AG09309 (cell line): Measurements from ENCODE around the gene MAML2.

Experiments
- DNase-seq: peaks from one replicate; pipeline ENCODE4 v3.0.0-alpha.2; 2010; ENCODE audit warnings: low read depth
- H3K4me3 ChIP-seq: 2 replicates; pipeline ENCODE4 v1.5.1; 2011; ENCODE audit warnings: mild to moderate bottlenecking, low read depth, low read length, moderate library complexity; ENCODE audit not compliant: control insufficient read depth
- TF ChIP-seq, protein P1 (sequence below): IDR thresholded peaks from 2 replicates; pipeline ENCODE4 v1.5.1; 2011; ENCODE audit warnings: mild to moderate bottlenecking, low read depth, low read length, inconsistent platforms; ENCODE audit not compliant: insufficient read depth, control insufficient read depth; ENCODE audit errors: missing control alignments

Gene MAML2

DNA sequence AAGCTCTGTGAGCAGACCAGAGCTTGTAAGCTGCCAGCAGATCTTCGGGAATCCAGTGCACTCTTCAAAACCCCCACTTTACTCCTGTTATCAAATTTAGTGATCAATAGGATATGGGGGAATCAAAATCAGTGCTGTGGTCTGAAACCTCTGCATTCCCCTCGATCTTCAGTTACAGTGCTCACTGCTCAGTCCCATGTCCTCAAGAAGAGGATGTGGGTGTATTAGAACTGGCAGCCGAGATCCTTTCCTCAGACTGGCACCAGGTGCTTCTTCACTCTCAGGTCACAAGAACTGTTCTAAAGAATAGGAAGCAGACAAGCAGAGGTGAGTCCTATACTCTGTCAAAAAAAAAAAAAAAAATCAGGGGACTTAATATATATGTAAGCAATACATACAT lies 15.3 kb upstream of the MAML2 start:
- TF ChIP-seq, protein P1, sequence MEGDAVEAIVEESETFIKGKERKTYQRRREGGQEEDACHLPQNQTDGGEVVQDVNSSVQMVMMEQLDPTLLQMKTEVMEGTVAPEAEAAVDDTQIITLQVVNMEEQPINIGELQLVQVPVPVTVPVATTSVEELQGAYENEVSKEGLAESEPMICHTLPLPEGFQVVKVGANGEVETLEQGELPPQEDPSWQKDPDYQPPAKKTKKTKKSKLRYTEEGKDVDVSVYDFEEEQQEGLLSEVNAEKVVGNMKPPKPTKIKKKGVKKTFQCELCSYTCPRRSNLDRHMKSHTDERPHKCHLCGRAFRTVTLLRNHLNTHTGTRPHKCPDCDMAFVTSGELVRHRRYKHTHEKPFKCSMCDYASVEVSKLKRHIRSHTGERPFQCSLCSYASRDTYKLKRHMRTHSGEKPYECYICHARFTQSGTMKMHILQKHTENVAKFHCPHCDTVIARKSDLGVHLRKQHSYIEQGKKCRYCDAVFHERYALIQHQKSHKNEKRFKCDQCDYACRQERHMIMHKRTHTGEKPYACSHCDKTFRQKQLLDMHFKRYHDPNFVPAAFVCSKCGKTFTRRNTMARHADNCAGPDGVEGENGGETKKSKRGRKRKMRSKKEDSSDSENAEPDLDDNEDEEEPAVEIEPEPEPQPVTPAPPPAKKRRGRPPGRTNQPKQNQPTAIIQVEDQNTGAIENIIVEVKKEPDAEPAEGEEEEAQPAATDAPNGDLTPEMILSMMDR, result no peak
- DNase-seq, result no peak
- H3K4me3 ChIP-seq, result no peak overlapping the region

DNA sequence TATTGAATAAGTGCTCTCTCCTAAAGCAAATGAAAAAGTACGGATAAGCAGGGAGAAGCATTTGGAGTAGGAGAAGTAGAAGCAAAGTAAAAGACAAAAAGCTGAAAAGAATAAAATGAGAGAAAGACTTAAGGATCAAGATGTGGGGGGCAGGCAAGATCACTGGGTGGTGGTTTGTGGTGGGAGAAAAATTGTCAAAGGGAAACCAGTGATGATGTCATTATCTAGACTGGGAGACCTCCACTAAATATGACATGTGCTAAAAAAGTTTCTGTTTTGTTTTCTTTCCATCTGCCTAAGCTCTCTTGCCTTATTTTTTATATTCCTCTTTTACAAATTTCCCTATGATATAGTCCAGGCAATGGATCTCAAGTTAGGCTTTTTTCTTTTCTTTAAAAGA lies 14.8 kb upstream of the MAML2 start:
- no peak for DNase-seq
- H3K4me3 ChIP-seq, result no peak overlapping the region
- TF ChIP-seq, protein P1, result no peak

DNA sequence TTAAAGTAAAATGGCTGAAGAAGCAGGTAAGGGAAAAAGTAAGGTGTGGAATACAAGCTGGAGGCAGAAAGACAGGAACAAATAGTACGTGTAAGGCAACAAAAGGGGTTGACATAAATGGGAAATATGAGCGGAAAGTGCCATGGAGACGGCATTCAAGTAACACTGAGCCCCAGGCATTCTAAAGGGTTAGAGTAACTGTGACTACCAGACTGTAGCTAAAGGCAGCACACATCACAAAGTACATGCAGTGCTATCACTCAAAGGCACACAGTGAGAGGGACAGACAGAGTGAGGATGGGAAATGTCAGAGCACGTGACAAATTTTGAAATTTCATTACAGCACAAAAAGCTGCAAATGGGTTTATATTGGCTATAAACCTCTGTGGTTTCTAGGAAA lies 13.9 kb upstream of the MAML2 start:
- no peak for DNase-seq
- TF ChIP-seq, protein P1, result no peak
- H3K4me3 ChIP-seq, result no peak overlapping the region

DNA sequence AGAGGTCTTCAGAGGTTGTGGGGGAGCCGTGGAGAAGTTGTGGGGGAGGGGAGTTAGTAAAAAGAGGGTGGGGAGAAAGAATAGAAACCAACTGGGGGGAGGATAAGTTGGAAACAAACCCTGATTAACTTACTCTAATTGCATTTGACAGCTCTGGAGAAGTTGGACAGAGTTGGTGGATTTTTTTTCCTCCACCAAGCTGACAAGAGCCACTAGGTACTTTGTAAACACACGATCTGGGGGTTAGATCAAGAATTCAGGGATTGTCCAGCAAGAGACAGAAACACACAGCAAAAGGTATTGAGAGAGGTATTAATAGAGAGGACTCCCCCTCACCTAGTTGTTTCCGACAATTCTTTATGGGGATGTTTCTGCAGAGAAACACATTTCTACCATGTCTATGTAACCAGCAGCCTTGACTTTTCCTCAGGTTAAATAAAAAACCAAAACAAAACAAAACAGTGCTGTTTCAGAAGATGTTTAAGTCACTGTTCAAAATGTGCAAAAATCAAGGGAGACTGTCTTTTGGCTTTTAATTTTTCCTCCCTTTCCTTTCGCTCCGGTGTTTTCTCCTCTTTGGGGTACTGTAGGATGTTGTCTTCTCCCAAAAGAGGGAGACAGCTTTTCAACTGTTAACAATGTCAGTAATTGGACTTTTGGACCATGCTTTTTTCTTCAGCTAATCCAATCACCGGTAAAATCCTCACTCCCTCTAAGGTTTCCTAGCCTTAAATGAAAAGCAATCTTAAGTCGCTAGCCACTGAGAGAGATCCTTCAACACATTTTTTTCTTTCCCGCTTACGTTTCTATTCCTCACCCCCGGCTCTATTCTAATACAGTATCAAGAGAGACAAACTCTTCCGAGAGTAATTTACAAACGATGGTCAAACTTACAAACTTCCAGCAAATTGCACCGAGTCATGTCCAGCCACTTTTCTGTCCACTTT lies 708 bp downstream of the MAML2 start:
- TF ChIP-seq, protein P1, result no peak
- no peak for DNase-seq
- peak overlapping the region; percentile 49 for H3K4me3 ChIP-seq

DNA sequence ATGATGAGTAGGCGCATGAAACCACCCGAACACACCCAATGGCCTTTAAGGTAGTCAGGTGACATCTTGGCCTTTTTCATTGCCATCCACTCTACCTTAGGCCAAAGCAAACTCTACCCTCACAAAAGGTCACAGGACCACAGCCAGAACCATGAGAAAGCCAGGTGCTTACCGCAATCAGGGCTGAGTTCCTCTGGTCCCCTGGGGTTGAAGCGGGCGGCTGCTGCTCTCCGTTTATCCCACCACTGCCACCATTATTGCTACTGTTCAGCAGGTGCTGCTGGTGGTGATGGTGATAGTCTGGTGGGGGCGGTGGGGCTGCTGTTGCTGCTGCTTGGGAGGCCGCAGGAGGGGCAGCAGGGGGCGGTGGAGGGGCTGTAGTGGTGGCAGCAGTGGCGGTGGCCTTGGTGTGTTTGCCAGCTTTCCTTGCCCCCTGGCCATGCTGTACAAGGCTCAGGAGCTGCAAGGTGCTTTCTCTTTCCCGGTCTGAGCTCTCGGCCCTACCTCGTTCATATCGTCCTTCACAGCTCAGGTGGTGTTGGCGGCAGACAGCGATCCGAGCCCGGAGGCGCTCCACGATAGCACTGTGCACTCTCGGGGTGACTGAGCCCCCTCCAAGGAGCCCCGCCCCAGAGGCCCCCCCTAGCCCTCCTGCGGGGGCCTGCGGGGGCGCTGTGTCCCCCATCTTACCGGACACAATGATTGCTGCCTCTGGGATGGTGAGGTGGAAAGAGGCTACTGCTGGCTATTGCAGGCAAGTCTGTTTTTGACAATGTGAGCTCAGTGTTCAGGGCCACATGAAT lies 1.6 kb downstream of the MAML2 start:
- peak overlapping the region; percentile 49 for H3K4me3 ChIP-seq
- DNase-seq, result no peak
- TF ChIP-seq, protein P1, result peak; percentile 78

DNA sequence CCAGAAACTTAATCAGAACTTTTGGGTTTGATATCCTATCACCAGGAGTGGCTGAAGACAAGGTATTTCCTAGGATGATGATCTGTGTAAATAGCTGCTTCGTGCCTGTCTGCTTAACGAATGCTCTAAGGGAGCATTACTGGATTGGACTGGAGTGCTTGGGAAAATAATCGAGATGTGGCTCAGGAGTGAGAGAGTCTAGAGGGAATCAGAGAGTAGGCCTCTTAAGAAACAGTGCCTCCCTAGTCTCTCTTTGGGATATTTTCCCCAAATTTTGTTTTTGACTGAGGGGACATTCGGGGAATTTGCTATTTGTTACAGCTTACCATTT lies 2.5 kb downstream of the MAML2 start:
- TF ChIP-seq, protein P1, result no peak
- no peak for DNase-seq
- H3K4me3 ChIP-seq, result peak overlapping the region; percentile 49
